ENCODE measurements around the gene GPR137B. TPM values are rescaled to one million over a fixed set of nuclear protein-coding genes. Genes with fewer than 3 reads are reported as not detected.

GPR137B gene
- total and polyA plus RNA-seq, 2 of the 8 experiments (the other 6 are each of a cell fraction or from before 2014, with no cell fraction given): 6.9 to 7.7 TPM

GRCh38 chr1:236119943-236120484 lies 22.3 kb upstream of the GPR137B start (continued):
- TF ChIP-seq CHD7 (IDR thresholded peaks at IDR 0.05; ENCODE audit: insufficient replicate concordance, low read length) (no peak), GABPA (IDR thresholded peaks at IDR 0.05; ENCODE audit: borderline replicate concordance, insufficient read depth, low read length) (no peak)
